HG03045 (cell line): ENCODE results near the gene WDHD1.
"Not testable (repeated sequence)": the region's sequence is repeated elsewhere in the genome, so short reads cannot be mapped to it uniquely, and the experiment has no call there.

Source experiments
- ATAC-seq: cut with Tn5 transposase; IDR thresholded peaks from one replicate; pipeline ENCODE4 v1.9.1; 2021; ENCODE audit warnings: mild to moderate bottlenecking, moderate library complexity; ENCODE audit not compliant: unreplicated experiment

WDHD1 gene

GRCh38 chr14:55026793-55027561 is at the start of gene WDHD1, which contains the start of gene SOCS4:
Gene WDHD1 (minus strand): TSS chr14:55027099. CDS start chr14:55026787, 312 bp downstream.
Gene SOCS4 (plus strand): TSS chr14:55027236. CDS start chr14:55043042, 15,806 bp downstream.
- ATAC-seq: peak; percentile 95

DNA sequence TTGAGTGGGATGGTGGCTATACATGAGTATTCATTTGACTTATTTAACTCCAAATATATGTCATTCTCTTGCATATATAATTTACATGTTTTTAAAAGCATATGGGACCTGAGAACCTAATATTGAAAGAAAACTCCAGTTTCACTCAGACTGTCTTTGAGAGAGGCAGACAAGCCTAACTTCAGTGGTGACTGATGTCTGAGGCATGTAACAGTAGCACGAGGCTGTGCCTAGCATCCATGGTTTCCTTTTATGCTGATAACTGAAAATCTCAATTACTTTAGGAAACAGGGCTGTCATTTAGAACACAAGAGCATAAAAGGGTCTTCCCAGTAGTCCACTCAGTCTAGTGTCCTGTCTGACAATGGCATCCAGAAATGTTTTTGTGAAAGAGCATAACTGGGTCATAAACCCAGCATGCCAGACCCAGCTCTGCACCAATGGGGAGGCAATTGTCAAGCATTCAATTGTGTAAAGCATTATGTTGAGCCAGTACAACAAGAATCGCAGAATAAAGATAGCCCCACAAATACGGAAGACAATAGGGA is 48.8 kb upstream of the WDHD1 start:
- no peak for ATAC-seq

- peak; percentile 52 for ATAC-seq
These were observed 47.8 kb upstream of the WDHD1 start for GRCh38 chr14:55074662-55075061.

DNA sequence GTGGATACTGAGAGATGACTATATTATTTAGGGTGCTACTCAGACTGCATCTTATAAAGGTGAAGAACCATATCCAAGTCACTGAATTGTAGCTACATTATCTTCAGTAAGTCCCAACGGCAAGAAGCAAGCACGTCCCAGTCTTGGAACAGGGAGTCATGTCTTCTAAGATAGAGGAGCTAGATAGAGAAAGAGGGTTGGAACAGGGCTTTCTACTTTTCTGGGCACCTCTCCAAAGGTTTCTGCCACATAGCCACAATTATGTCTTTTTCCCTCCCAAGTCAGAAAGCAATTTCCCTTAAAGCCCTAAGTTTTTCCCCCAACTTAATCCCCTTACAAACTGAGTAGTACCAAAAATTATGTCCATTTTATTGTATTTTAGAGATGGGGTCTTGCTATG is 47.0 kb upstream of the WDHD1 start:
- ATAC-seq: no peak

DNA sequence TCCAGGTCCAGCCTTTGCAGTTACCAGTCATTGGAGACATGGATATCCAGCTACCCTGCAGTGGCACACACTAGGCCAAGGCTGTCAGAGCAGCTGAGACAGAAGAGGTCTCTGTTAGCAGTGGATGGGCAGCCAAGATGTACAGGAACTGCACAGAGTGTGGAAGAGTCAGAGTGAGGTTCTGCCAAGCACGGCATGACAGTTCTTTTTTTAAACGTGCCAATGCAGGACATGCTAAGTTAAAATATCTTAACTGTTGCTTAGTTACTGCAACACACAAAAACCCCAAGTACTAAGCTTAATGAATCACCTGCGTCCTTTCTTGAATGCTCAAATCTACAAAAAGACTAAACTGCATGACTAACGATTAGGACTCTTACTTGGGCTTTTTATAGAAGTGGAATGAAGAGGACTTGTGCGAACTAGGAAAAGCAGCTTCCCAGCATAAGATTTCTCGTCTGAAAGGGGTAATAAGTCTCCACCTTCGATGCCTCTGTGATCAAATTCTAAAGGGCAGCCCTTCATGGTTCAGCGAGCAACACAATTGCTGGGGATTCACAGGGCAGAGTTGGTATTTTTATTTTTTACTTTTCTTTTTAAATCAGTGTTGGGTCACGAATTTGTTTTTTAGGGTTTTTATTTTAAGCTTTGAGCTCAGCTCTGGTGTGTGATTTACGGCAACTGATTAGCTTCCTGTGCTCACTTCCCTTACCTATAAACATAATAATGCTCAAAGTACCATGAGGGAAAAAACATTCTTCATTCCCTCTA is 45.2 kb upstream of the WDHD1 start:
- ATAC-seq: no peak

GRCh38 chr14:55070981-55071411 is 44.1 kb upstream of the WDHD1 start:
- no peak for ATAC-seq

- no peak for ATAC-seq
These were observed 39.3 kb upstream of the WDHD1 start for GRCh38 chr14:55066223-55066622.

GRCh38 chr14:55065411-55065810 is 38.5 kb upstream of the WDHD1 start:
- no peak for ATAC-seq

GRCh38 chr14:55064896-55065295 is 38.0 kb upstream of the WDHD1 start:
- ATAC-seq: not testable (repeated sequence)

DNA sequence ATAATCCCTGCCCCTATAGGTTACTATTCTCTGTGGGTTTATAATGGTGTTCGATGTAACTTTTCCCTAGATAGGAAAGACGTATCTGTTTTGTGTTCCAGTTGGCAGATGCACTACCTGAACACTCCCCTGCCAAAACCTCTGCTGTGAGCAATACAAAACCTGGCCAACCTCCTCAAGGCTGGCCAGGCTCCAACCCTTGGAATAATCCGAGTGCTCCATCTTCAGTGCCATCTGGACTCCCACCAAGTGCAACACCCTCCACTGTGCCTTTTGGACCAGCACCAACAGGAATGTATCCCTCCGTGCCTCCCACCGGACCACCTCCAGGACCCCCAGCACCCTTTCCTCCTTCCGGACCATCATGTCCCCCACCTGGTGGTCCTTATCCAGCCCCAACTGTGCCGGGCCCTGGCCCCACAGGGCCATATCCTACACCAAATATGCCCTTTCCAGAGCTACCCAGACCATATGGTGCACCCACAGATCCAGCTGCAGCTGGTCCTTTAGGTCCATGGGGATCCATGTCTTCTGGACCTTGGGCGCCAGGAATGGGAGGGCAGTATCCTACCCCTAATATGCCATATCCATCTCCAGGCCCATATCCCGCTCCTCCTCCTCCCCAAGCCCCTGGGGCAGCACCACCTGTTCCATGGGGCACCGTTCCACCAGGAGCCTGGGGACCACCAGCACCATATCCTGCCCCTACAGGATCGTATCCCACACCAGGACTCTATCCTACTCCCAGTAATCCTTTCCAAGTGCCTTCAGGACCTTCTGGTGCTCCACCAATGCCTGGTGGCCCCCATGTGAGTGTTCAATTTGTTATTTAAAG is 35.8 kb upstream of the WDHD1 start:
- ATAC-seq: no peak

GRCh38 chr14:55059333-55059732 is 32.4 kb upstream of the WDHD1 start:
- ATAC-seq: no peak

- no peak for ATAC-seq
These were observed 31.0 kb upstream of the WDHD1 start for GRCh38 chr14:55057919-55058318.

GRCh38 chr14:55054098-55054497 is 27.2 kb upstream of the WDHD1 start:
- ATAC-seq: no peak

DNA sequence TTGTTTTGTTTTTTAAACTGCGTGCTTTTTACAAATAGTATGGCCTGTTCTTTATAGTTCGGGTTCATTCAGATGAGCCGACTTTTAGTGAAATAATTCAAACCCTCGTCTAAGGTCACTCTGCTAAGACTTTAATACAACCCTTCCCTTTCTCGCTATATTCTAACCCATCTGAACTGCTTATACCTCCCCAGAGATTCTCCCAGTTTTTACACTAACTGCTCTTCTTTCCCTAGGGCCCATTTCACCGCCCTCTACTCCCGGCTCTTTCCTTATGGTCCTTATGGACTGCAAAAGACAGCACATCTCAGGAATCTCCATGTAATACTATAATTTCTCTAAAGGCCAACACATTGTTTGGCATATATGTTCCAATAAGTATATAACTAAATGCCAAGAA is 26.6 kb upstream of the WDHD1 start:
- no peak for ATAC-seq

DNA sequence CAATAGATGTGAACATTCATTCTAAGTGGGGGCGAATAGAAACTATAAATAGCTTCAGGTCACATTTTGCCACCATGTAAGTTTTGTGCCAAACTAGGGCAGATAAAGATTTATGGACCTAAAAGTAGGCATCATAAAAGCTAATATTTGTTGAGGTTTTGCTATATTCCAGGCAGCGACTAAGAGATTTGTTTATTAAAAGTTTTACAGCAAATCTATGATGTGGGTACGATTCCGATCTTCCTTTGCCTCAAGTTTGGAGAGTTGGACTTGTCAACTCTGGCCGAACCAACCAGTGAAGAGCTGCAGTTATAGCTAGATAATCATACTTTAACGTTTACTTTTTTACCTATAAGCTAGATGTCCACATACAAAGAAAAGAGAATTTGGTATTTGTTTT is 26.1 kb upstream of the WDHD1 start:
- ATAC-seq: no peak

GRCh38 chr14:55052269-55052930 is 25.5 kb upstream of the WDHD1 start:
- peak; percentile 1 for ATAC-seq

GRCh38 chr14:55051423-55052268 is 24.7 kb upstream of the WDHD1 start, which contains the start of gene MAPK1IP1L:
Gene MAPK1IP1L (plus strand): TSS chr14:55051647. CDS start chr14:55061684, 10,037 bp downstream.
- peak; percentile 93 for ATAC-seq

- ATAC-seq: peak; percentile 23
These were observed 24.2 kb upstream of the WDHD1 start for GRCh38 chr14:55051165-55051422.

DNA sequence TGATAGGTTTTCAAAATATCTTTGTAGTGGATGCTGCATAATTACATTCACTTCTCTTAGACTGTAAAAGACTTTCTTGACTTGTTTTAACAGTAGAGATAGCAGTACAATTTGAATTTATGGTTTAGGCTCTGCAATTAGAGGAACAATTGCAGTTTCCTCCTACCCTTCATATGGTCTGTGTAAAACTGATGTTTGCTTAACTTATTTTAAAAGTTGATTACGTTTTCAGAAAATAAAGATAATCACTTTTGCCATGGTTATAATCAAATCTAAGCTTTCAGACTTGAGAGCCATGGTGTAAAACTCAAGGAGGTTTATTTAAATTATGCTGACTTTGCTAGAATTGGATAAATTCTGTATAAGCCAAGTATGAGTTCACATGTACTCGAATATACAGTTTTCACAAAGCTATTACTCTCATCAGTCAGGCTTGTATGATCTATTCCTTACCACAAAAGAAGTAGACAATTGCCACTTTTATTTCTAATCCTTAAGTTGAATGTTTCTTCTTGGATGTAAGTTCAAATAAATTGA is 22.1 kb upstream of the WDHD1 start:
- no peak for ATAC-seq
